ENCODE results near the gene PSMD7.
"Not testable (repeated sequence)": the region's sequence is repeated elsewhere in the genome, so short reads cannot be mapped to it uniquely, and the experiment has no call there.

Gene PSMD7

DNA sequence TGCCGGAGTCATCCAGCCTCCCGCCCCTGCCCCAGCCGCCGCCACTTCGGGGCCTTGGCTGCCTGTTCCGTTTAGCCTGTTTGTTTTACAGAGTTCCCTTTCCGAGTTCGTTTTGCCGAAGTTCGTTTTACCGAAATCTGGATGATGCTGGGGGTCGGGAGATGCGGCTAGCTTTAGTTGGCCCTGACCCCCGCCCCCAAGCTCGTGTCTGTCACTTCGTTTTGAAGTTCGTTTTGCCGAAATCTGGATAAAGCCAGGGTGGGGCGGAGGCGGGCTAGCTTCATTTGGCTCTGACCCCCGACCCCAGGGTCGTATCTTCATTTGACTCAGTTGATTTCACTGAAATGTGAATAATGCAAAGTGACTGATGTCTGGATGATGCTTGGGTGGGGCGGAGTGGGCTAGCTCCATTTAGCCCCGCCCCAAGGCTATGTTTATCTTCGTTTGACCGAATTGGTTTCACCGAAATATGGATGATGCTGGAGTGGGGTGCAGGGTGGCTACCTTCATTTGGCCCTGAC lies 591 bp downstream of the PSMD7 start:
- DNase-seq (ENCODE audit: low spot score): no peak

DNA sequence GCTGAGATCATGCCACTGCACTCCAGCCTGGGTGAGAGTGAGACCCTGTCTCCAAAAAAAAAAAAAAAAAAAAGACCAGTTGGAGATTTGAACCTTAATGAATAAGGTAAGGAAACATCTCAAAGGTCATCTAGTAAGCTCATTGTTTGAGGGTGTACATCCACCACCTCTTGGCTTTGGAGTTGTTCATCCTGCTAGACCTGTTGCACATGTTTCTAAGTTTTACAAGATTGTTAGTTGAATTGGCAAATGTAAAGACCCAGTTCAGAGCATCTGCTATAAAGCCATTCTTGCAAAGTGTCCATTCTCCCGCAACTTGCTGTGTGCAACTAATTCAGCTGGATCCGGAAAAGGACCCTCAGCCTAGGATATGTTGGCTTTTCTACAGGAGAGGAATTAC lies 1.5 kb downstream of the PSMD7 start:
- peak; percentile 17 for DNase-seq (ENCODE audit: low spot score)

DNA sequence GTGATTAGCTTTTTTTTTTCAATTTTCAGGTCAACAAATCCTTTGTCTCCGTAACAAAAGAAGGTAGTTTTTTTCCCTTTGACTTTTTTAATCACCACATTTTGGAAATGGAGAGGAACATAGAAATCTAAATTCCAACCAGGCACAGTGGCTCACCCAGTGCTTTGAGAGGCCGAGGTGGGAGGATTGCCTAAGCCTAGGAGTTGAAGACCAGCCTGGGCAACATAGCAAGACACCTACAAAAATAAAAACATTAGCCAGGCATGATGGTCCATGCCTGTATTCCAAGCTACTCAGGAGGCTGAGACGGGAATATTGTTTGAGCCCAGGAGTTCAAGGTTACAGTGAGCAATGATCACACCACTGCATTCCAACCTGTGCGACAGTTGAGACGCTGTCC lies 5.7 kb downstream of the PSMD7 start:
- no peak for DNase-seq (ENCODE audit: low spot score)

DNA sequence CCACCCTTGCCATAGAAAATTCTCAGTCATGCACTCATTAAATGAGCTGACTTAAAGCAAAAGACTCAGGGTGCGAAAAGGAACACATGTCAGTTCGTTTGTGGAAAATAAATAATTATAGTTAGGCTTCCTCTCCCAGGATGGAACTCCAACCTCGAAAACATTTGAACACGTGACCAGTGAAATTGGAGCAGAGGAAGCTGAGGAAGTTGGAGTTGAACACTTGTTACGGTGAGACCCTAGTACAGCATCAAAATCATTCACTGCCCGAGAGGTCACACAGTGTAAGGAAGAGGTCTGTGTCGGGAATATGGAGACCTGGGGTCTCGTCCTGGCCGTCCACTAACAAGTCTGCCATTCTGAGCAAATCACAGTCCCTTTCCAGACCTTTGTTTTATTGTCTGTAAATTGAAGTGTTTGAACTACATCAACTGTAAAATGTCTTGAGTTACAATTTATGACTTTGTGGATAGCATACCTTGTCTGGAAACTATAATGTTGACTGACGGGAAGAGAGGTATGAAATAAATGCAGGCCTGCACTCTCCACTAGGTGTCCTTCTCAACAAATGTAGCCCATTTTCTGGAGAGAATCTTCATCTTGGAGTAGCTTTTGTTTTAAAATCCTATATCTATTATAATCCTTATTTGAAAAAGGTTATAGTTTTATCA lies 7.7 kb downstream of the PSMD7 start:
- DNase-seq (ENCODE audit: low spot score): no peak

DNA sequence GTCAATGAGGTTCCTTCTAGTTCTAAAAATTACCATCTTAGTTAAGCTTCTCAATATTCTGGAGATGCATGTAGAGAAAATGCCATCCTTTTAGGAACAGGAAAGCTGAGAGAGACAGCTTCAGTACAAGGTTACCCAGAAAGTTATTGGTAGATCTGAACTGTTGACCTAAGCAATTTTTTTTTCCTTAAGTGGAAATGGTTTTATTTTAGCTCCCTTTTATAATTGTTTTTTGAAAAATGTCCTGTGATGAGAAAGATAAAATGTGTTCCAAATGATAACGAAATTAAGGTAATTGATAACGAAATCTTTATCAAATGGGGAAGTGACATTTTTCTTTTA lies 8.2 kb downstream of the PSMD7 start:
- no peak for DNase-seq (ENCODE audit: low spot score)

DNA sequence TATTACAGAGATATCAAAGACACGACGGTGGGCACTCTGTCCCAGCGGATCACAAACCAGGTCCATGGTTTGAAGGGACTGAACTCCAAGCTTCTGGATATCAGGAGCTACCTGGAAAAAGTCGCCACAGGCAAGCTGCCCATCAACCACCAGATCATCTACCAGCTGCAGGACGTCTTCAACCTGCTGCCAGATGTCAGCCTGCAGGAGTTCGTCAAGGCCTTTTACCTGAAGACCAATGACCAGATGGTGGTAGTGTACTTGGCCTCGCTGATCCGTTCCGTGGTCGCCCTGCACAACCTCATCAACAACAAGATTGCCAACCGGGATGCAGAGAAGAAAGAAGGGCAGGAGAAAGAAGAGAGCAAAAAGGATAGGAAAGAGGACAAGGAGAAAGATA lies 8.7 kb downstream of the PSMD7 start:
- DNase-seq (ENCODE audit: low spot score): no peak

DNA sequence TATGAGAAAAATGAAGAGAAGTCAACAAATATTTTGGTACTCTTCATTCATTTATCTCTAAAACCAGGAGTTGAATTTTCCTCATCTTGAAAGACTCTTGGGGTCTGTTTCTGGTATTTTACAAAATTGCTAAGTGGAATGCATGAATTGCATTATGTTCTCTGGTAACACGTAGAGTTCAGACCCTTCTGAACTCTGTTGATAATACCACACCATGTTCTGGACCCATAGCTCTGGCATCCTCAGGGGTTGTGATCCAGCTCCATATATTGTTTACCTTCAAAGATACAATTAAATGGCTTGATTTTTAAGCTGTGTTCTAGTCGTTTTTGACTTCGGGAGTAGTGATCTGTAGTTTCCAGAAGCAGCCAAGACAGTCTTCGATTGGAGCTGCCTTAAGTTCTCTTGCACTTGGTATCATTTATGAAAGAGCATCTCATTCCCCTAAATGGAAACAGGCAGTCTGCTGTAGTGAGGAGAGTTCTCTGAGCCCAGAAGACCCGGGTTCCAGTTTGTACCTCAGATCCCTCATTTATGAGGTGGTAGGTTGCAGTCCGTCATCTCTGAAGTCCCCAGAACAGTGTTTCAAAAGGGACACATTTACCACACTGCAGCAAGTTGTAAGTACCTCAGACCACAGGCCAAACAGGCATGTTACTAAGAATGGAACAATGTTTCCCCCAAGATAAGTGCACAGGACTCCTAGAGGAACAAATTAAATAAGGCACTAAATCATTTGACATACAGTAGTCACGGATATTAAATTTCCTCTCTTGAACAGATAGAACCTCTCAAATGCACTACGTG lies 9.6 kb downstream of the PSMD7 start:
- DNase-seq (ENCODE audit: low spot score): no peak

DNA sequence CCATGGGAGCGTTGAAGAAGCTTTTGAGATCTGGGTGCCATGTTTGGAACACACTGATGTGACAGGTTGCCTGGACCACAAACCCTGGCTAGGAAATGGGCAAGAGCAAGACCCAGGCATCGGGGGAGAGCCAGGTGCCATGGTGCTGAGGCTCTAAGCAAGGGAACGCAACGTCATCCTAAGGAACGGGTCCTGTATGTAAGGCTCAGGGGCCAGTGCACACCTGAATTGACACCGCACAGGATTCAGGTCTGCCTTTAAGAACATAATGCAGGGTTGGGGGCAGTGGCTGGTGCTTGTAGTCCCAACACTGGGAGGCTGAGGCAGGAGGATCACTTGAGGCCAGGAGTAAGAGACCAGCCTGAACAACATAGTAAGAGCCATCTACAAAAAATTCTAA lies 10.8 kb downstream of the PSMD7 start:
- DNase-seq (ENCODE audit: low spot score): no peak

DNA sequence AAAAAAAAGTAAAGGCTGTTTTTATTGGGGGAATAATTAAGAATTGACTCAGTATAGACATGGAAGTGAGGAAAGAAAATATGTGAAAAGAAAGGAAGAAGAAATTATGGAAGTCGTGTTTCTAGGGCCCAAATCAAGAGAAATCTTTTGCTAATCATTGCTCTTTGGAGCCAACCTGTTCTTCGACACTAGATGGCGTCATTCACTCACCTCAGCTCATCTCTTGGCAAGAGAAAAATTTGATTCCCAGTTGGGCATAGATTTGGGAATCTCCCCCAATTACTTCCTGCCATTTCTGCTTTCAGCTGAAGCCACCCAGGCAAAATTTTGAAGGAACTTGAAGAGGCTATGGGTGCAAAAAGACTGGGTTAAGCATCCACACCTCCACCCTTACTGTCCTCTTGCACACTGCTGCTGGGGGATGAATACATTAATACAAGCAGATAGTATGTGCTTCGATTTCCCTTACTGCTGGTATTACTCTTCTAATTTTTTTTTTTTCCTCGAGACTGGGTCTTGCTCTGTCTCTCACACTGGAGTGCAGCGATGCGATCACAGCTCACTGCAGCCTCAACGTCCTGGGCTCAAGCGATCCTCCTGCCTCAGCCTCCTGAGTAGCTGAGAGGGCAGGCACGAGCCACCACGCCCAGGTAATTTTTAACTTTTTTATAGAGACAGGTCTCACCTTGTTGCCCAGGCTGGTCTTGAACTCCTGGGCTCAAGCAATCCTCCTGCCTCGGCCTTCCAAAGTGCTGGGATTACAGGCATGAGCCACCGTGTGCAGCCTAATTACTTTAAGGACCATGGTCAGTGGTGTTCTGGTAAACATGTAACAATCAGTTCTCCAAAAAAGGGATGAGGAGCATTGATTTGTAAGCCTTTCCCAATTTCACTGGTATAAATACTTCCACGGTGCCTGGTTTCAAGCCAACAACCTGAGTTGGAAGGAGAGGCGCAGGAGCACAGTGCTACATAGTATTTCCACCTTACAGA lies 13.5 kb downstream of the PSMD7 start:
- DNase-seq (ENCODE audit: low spot score): peak; percentile 52

DNA sequence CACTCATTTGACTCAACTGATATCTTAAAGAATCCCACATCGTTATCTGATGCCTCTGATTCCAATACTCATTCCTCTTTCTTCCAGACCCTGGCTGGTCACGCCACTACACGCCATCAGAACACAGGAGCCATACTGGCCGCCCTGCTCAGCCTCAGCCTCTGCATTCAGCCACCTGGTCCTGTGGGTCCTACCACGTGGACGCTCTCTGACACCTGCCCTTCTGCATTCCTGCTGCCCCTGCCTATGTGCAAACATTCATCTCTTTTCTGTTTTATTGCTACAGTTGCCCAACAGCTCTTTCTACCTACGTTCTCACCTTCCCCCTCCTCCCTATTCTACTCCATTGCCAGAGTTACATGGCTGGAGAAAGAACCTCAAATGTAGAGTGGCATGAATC lies 18.4 kb downstream of the PSMD7 start:
- no peak for DNase-seq (ENCODE audit: low spot score)

DNA sequence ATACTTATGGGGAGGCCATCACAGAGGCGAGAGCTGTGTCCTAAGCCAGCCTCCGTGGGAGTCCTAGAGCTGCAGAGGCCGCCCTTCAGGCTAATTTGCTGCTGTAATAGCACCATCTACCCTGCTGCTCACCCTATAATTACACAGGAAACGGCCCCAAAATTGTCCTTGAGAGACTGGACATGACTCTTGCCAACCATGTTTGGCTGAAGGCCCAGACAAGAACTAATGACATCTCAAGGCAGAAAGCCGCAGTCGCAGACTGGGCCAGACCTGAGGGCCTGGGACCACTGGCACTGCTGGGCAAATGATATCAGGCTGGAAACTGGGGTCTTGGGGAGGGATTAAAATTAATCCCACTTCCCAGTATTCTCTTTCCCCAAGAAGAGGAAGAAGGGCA lies 24.1 kb downstream of the PSMD7 start:
- no peak for DNase-seq (ENCODE audit: low spot score)

DNA sequence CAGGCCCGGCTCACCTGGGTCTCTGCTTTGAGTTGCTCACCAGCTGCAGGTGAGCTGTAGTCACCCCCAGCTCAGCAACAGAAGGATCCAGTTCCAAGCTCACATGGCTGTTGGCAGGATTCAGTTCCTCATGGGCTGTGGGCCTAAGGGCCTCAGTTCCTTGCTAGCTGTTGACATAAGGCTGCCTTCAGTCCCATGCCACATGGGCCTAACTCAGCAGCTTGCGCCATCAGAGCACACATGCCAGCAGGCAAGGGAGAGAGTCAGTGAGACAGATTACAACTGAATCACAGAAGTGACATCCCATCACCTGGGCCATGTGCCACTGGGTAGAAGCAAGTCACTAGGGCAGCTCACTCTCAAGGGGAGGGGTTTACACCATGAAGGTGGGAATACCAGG lies 24.7 kb downstream of the PSMD7 start:
- DNase-seq (ENCODE audit: low spot score): no peak

DNA sequence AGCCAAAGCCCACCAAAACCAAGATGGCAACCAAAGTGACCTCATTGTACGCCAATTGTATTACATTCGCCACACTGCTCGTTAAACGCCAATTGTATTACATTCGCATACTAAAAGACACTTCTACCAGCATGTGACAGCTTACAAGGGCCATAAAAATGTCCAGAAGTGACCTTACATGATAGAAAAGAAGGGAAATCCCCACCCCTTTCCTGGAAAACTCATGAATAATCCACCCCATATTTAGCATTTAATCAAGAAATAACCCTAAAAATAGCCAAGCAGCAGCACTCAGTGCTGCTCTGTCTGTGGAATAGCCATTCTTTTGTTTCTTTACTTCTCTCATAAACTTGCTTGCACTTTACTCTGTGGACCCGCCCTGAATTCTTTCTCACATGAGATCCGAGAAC lies 25.7 kb downstream of the PSMD7 start:
- no peak for DNase-seq (ENCODE audit: low spot score)

DNA sequence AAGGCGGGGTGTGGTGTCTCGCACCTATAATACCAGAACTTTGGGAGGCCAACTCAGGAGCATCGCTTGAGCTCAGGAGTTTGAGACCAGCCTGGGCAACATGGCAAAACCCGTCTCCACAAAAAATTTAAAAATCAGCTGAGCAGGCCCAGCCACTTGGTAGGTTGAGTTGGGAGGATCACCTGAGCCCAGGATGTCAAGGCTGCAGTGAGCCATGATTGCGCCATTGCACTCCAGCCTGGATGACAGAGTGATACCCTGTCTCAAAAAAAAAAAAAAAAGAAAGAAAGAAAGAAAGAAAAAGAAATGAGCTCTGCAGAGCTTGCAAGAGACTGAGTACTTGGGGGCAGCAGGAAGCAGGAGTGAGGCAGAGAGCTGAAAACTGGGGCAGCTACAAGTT lies 28.2 kb downstream of the PSMD7 start:
- DNase-seq (ENCODE audit: low spot score): not testable (repeated sequence)

DNA sequence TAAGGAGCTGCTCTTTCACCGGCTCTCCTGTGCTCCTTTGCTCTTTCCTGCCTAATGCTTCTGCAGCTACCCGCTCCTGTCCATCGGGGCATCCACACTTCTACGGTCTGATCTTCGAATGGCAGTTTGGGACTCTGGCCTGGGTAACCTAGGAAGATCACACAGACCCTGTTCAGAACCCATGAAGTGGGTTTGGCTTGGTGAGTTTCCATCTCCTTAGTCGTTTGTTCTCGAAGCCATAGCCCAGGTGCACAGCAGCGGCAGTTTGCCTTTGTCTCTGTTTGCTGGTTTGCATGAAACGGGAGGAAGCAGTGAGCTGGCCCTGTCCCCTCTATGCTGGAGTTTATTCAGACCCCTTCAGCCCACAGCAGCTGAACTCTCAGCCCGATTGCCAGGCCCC lies 29.0 kb downstream of the PSMD7 start:
- no peak for DNase-seq (ENCODE audit: low spot score)

DNA sequence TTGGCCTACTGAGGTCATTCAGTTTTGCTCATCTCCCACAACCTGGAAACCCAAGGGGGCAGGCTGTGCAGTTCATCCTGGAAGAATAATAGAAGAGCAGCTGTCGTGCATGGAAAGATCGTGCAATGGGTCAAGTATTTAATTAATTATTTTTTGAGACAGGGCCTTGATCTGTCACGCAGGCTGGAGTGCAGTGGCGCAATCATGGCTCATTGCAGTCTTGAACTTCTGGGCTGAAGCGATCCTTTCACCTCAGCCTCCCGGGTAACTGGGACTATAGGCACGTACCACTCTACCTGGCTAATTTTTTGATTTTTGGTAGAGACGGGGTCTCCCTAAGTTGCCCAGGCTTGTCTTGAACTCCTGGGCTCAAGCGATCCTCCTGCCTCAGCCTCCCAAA lies 31.7 kb downstream of the PSMD7 start:
- DNase-seq (ENCODE audit: low spot score): not testable (repeated sequence)

DNA sequence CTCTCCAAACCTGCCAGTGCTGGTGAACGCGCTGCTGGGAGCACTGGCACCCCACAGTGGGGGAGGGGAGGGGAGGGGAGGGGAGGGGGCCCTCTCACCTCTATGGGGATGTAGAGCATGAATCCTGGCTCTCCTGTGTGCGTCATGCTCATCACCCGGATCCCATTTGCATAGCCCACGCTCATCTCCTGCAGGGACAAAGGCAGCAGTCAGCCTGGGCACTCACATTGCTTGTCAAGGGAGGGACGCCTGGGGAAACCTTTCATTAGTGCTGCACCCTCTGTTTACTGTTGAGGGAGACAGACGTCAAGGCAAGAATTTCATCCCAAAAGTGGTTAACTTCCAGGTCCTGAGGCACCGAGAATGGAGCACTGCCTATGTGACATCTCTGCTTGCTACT lies 35.9 kb downstream of the PSMD7 start:
- not testable (repeated sequence) for DNase-seq (ENCODE audit: low spot score)

DNA sequence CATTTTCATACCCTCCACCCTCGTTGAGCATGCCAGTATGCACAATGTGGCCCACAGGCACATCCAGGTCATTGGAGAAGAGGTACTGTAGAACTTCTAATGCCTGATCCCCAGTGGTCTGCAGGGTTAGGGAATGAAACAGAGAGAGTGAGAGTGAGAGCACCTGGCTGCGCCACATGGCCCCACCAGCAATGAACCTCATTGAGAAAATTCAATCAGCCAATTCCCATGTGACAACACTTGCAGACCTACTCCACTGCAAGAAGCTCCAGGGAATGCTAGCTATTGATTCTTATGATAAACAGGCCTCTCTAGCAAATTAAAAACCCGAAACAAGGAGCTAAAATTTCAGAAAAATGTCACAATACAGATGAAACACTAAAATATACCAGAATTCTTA lies 40.9 kb downstream of the PSMD7 start:
- DNase-seq (ENCODE audit: low spot score): not testable (repeated sequence)

DNA sequence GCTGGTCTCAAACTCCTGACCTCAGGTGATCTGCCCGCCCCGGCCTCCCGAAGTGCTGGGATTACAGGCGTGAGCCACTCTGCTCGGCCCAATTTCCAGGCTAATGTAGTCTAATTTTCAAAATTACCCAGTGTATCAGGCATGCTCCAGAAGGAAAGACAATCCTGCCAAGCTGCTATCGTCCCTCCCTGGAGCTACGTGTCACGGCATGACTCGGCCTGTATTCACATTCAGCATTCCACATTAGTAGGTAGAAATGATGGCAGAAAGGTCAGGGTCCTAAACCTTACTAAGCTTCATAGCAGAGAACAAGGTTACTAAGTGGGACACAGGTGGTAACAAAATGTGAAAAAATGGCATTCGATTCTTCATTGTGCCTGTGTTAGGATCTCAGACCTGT lies 42.6 kb downstream of the PSMD7 start:
- not testable (repeated sequence) for DNase-seq (ENCODE audit: low spot score)

DNA sequence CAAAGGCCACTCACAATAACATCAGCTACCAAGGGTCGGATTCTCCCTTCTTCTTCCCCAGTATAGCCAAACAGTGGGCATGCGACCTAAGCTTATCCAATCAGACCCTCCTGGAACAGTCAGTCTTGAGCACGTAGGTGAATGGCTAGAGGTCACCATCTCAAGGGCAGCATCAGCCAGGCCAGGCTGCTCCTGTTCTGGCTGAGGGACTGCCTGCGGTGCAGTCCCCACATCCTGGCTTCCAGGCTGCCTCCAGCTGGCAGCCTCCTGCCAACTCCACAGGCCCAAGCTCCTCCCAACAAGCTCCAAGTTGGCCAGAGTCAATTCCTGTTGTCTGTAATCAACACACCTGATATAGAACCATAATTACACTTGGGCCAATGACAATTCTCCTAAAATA lies 56.4 kb downstream of the PSMD7 start:
- not testable (repeated sequence) for DNase-seq (ENCODE audit: low spot score)

Data from LoVo (cell line).